A673 (cell line): Measurements from ENCODE around the gene CCDC71.

Experiments used
- EZH2 ChIP-seq: fragments of 200-600 bp; sonication (generic); IDR thresholded peaks from 2 replicates; pipeline ENCODE4 v1.6.1; 2017; ENCODE audit warnings: borderline replicate concordance, low read depth, mild to moderate bottlenecking, mixed read lengths, antibody characterized with exemption, low read length; ENCODE audit not compliant: poor library complexity, severe bottlenecking
- TF ChIP-seq, protein P1 (sequence below): fragments of 300-800, 200-600 bp; sonication (generic); conservative IDR thresholded peaks from 2 replicates; pipeline ENCODE4 v1.5.1; 2017; ENCODE audit warnings: low read depth, mild to moderate bottlenecking, antibody characterized with exemption, low read length, moderate library complexity, mixed read lengths

DNA sequence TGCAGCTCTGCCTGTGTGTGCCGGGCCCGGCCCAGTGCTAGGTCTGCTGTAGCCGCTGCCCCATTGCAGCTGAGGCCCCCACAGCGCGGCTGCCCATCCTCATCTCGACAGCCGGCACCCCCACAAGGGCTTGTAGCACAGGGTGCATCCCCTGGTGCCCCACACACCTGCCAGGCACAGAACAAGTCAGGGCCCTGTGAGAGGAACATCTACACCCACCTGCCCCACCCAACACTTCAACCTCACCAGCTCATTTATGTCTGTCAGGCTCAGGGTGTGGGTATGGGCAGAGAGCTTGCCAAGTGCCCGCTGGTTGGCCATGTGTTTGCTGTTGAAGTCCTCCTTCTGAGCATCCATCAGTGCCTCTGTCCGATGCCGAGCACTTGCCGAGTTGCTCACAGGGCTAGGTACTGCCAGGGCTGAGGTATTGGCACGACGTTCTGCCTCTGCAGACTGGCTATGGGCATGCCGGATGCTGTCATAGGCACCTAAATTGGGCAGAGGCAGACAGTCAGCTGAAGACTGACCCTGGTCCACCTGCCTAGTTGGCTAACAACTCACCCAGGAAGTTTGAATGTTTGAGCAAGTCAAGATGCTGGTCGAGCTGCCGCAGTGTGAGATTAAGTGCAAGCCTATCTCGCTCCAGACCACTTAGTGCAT lies 43.1 kb downstream of the CCDC71 start:
- TF ChIP-seq, protein P1, sequence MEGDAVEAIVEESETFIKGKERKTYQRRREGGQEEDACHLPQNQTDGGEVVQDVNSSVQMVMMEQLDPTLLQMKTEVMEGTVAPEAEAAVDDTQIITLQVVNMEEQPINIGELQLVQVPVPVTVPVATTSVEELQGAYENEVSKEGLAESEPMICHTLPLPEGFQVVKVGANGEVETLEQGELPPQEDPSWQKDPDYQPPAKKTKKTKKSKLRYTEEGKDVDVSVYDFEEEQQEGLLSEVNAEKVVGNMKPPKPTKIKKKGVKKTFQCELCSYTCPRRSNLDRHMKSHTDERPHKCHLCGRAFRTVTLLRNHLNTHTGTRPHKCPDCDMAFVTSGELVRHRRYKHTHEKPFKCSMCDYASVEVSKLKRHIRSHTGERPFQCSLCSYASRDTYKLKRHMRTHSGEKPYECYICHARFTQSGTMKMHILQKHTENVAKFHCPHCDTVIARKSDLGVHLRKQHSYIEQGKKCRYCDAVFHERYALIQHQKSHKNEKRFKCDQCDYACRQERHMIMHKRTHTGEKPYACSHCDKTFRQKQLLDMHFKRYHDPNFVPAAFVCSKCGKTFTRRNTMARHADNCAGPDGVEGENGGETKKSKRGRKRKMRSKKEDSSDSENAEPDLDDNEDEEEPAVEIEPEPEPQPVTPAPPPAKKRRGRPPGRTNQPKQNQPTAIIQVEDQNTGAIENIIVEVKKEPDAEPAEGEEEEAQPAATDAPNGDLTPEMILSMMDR = no peak
- TF ChIP-seq EZH2 = no peak
